HG02943 (cell line): ENCODE results near the gene RASA3.

Experiments used
- ATAC-seq: cut with Tn5 transposase; IDR thresholded peaks from one replicate; pipeline ENCODE4 v1.9.1; 2021; ENCODE audit warnings: mild to moderate bottlenecking, low read depth, moderate library complexity; ENCODE audit not compliant: unreplicated experiment

The RASA3 gene

GRCh38 chr13:114011226-114011625 is 121.2 kb downstream of the RASA3 start:
- no peak for ATAC-seq

- ATAC-seq, result no peak
Measured at GRCh38 chr13:114010401-114011101, 121.9 kb downstream of the RASA3 start.

GRCh38 chr13:114009590-114010400 is 122.6 kb downstream of the RASA3 start:
- ATAC-seq, result no peak

- ATAC-seq, result no peak
Measured at GRCh38 chr13:114008964-114009589, 123.3 kb downstream of the RASA3 start.

- no peak for ATAC-seq
Measured at GRCh38 chr13:114007566-114007965, 124.9 kb downstream of the RASA3 start.

GRCh38 chr13:114005206-114005724 is 127.2 kb downstream of the RASA3 start:
- no peak for ATAC-seq

- no peak for ATAC-seq
Measured at GRCh38 chr13:114004420-114005205, 127.8 kb downstream of the RASA3 start.

- no peak for ATAC-seq
Measured at GRCh38 chr13:114002771-114003321, 129.6 kb downstream of the RASA3 start.

- no peak for ATAC-seq
Measured at GRCh38 chr13:114002009-114002544, 130.3 kb downstream of the RASA3 start.

GRCh38 chr13:114001331-114002008 is 131.0 kb downstream of the RASA3 start:
- ATAC-seq, result no peak

- no peak for ATAC-seq
Measured at GRCh38 chr13:114000151-114001040, 132.0 kb downstream of the RASA3 start.

GRCh38 chr13:113999618-113999910 is 132.9 kb downstream of the RASA3 start:
- no peak for ATAC-seq

- no peak for ATAC-seq
Measured at GRCh38 chr13:113998781-113999617, 133.4 kb downstream of the RASA3 start.

GRCh38 chr13:113997845-113998751 is 134.3 kb downstream of the RASA3 start:
- ATAC-seq, result no peak

GRCh38 chr13:113996912-113997745 is 135.3 kb downstream of the RASA3 start:
- ATAC-seq, result no peak
